Measurements from ENCODE around the gene AKAP8L. TPM values are rescaled to one million over a fixed set of nuclear protein-coding genes. Genes with fewer than 3 reads are reported as not detected.
A peak's percentile ranks its signal among the peaks of the same experiment; 100 is the strongest.

The AKAP8L gene
- total and polyA plus RNA-seq, 2 donors from 2014 or later, result 44.3 to 122 TPM

- peaks cover 0 to 14% (median 0%) of the 10 kb centered on the region in 3 donors for H3K4me1 ChIP-seq (ENCODE audit: control insufficient read depth in 2 of 3, insufficient read depth in 2 of 3, low read depth in 1 of 3, low read length in 3 of 3)
- FAIRE-seq (no peak), DNase-seq (peak in 4 of 5 donors; percentile 44 to 80 (median 58))
- peak overlapping the region in 2 of 3 donors; percentile 55 to 64 for H3K4me3 ChIP-seq (ENCODE audit: low read length in 3 of 3)
- H3K9ac ChIP-seq (ENCODE audit: low read length in 3 of 3), result peak overlapping the region in 1 of 3 donors; percentile 58
- TF ChIP-seq, protein P1, sequence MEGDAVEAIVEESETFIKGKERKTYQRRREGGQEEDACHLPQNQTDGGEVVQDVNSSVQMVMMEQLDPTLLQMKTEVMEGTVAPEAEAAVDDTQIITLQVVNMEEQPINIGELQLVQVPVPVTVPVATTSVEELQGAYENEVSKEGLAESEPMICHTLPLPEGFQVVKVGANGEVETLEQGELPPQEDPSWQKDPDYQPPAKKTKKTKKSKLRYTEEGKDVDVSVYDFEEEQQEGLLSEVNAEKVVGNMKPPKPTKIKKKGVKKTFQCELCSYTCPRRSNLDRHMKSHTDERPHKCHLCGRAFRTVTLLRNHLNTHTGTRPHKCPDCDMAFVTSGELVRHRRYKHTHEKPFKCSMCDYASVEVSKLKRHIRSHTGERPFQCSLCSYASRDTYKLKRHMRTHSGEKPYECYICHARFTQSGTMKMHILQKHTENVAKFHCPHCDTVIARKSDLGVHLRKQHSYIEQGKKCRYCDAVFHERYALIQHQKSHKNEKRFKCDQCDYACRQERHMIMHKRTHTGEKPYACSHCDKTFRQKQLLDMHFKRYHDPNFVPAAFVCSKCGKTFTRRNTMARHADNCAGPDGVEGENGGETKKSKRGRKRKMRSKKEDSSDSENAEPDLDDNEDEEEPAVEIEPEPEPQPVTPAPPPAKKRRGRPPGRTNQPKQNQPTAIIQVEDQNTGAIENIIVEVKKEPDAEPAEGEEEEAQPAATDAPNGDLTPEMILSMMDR (IDR thresholded peaks at IDR 0.05; ENCODE audit: borderline replicate concordance, extremely low read depth, insufficient read depth), result no peak
- no peaks in the 10 kb centered on the region for H3K9me3 ChIP-seq (ENCODE audit: control insufficient read depth in 2 of 3, insufficient read depth in 1 of 3, low read length in 3 of 3)
- peaks cover 11% of the 10 kb centered on the region for H3K27me3 ChIP-seq (ENCODE audit: control insufficient read depth, insufficient read depth, low read length)
- H3K36me3 ChIP-seq (ENCODE audit: control insufficient read depth in 2 of 3, insufficient read depth in 3 of 3, low read length in 3 of 3), result no peaks in the 10 kb centered on the region
- intact Hi-C loops (cut with DNase I), result no loop called here
- peak overlapping the region in 1 of 2 donors; percentile 32 for H3K27ac ChIP-seq (ENCODE audit: low read depth in 2 of 2, low read length in 2 of 2)
Observed at GRCh38 chr19:15453091-15453578, 34.3 kb upstream of the AKAP8L start.

- intact Hi-C loops (cut with DNase I), result no loop called here
- Histone ChIP-seq H3K4me1 (ENCODE audit: control insufficient read depth in 2 of 3, insufficient read depth in 2 of 3, low read depth in 1 of 3, low read length in 3 of 3) (peaks cover 0 to 14% (median 0%) of the 10 kb centered on the region in 3 donors), H3K36me3 (ENCODE audit: control insufficient read depth in 2 of 3, insufficient read depth in 3 of 3, low read length in 3 of 3) (no peaks in the 10 kb centered on the region), H3K9ac (ENCODE audit: low read length in 3 of 3) (peak overlapping the region in 1 of 3 donors; percentile 58), H3K4me3 (ENCODE audit: low read length in 3 of 3) (peak overlapping the region; percentile 20 to 64 (median 55)), H3K9me3 (ENCODE audit: control insufficient read depth in 2 of 3, insufficient read depth in 1 of 3, low read length in 3 of 3) (no peaks in the 10 kb centered on the region), H3K27ac (ENCODE audit: low read depth in 2 of 2, low read length in 2 of 2) (peak overlapping the region in 1 of 2 donors; percentile 32), H3K27me3 (ENCODE audit: control insufficient read depth, insufficient read depth, low read length) (peaks cover 11% of the 10 kb centered on the region)
- FAIRE-seq (no peak), DNase-seq (peak; percentile 89 to 96 (median 91))
- TF ChIP-seq, protein P1 (IDR thresholded peaks at IDR 0.05; ENCODE audit: borderline replicate concordance, extremely low read depth, insufficient read depth), result no peak
Observed at GRCh38 chr19:15452111-15453047, 33.6 kb upstream of the AKAP8L start.

DNA sequence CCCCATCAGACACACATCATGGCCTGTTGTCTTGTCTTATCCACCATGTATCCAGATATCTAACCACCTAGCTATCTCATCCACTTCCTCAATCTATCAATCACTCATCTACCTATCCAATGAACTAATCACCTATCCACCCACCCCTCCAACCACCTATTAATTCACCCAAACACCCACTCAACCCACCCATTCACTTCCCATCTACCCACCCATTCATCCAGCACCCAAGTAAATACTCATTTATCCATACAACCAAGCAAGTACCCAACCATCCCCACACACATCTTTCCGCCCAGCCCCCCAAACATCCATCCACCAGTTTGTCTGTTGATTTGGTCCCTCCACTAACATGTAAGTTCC lies 31.7 kb upstream of the AKAP8L start:
- TF ChIP-seq, protein P1 (IDR thresholded peaks at IDR 0.05; ENCODE audit: borderline replicate concordance, extremely low read depth, insufficient read depth), result no peak
- Histone ChIP-seq H3K27ac (ENCODE audit: low read depth in 2 of 2, low read length in 2 of 2) (peak overlapping the region; percentile 18 to 28), H3K4me1 (ENCODE audit: control insufficient read depth in 2 of 3, insufficient read depth in 2 of 3, low read depth in 1 of 3, low read length in 3 of 3) (peaks cover 0 to 11% (median 0%) of the 10 kb centered on the region in 3 donors), H3K27me3 (ENCODE audit: control insufficient read depth, insufficient read depth, low read length) (no peaks in the 10 kb centered on the region), H3K9me3 (ENCODE audit: control insufficient read depth in 2 of 3, insufficient read depth in 1 of 3, low read length in 3 of 3) (no peaks in the 10 kb centered on the region), H3K4me3 (ENCODE audit: low read length in 3 of 3) (no peak overlapping the region), H3K9ac (ENCODE audit: low read length in 3 of 3) (no peak overlapping the region), H3K36me3 (ENCODE audit: control insufficient read depth in 2 of 3, insufficient read depth in 3 of 3, low read length in 3 of 3) (no peaks in the 10 kb centered on the region)
- DNase-seq (peak in 1 of 5 donors; percentile 44), FAIRE-seq (no peak)
- intact Hi-C loops (cut with DNase I), result no loop called here
